ENCODE measurements around the gene AGXT2.

DNA sequence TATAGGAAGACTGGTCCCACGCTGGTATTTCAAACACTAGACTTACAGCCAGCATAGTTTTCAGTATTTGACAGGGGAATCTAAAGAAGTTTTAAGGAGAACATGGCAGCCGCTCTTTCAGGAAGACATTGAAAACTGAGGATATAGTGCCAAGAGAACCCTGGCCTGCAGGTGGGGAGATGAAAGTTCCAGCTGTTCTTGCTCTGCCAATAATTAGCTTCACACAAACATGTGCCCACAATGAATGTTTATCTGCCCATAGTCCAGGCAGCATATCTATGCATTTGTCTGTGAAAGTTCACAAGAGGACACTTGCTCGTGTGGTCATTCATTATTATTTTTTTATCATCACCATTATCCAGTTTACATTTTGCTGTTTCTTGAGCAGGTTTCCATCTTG lies 47.6 kb upstream of the AGXT2 start:
- TF ChIP-seq, protein P1, sequence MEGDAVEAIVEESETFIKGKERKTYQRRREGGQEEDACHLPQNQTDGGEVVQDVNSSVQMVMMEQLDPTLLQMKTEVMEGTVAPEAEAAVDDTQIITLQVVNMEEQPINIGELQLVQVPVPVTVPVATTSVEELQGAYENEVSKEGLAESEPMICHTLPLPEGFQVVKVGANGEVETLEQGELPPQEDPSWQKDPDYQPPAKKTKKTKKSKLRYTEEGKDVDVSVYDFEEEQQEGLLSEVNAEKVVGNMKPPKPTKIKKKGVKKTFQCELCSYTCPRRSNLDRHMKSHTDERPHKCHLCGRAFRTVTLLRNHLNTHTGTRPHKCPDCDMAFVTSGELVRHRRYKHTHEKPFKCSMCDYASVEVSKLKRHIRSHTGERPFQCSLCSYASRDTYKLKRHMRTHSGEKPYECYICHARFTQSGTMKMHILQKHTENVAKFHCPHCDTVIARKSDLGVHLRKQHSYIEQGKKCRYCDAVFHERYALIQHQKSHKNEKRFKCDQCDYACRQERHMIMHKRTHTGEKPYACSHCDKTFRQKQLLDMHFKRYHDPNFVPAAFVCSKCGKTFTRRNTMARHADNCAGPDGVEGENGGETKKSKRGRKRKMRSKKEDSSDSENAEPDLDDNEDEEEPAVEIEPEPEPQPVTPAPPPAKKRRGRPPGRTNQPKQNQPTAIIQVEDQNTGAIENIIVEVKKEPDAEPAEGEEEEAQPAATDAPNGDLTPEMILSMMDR (IDR thresholded peaks at IDR 0.05; ENCODE audit: low read depth, low read length, poor library complexity, severe bottlenecking) = no peak
- TF ChIP-seq EZH2phosphoT487 (IDR thresholded peaks at IDR 0.05; ENCODE audit: borderline replicate concordance, low read length) = no peak
